Measurements from ENCODE around the gene SCN9A. TPM values are rescaled to one million over a fixed set of nuclear protein-coding genes. Genes with fewer than 3 reads are reported as not detected.

Gene SCN9A
- total and polyA plus RNA-seq, 2 donors from 2014 or later, result 0.99 to 5.3 TPM

- Histone ChIP-seq H3K27me3 (ENCODE audit: control insufficient read depth, insufficient read depth, low read length) (no peaks in the 10 kb centered on the region), H3K4me3 (ENCODE audit: low read length in 3 of 3) (no peak overlapping the region), H3K9me3 (ENCODE audit: control insufficient read depth in 2 of 3, insufficient read depth in 1 of 3, low read length in 3 of 3) (no peaks in the 10 kb centered on the region), H3K27ac (ENCODE audit: low read depth in 2 of 2, low read length in 2 of 2) (no peak overlapping the region), H3K4me1 (ENCODE audit: control insufficient read depth in 2 of 3, insufficient read depth in 2 of 3, low read depth in 1 of 3, low read length in 3 of 3) (no peaks in the 10 kb centered on the region), H3K36me3 (ENCODE audit: control insufficient read depth in 2 of 3, insufficient read depth in 3 of 3, low read length in 3 of 3) (no peaks in the 10 kb centered on the region), H3K9ac (ENCODE audit: low read length in 3 of 3) (no peak overlapping the region)
- intact Hi-C loops (cut with DNase I), result no loop called here
- TF ChIP-seq CTCF (IDR thresholded peaks at IDR 0.05; ENCODE audit: borderline replicate concordance, extremely low read depth, insufficient read depth), result no peak
- no peak for FAIRE-seq
- DNase-seq, result no peak
Measured at GRCh38 chr2:166364476-166365161, 11.1 kb downstream of the SCN9A start.

- FAIRE-seq, result peak; percentile 42
- DNase-seq, result peak in 2 of 5 donors; percentile 36 to 48
- peak; percentile 43 for TF ChIP-seq CTCF (IDR thresholded peaks at IDR 0.05; ENCODE audit: borderline replicate concordance, extremely low read depth, insufficient read depth)
- H3K4me3 ChIP-seq (ENCODE audit: low read length in 3 of 3), result no peak overlapping the region
- no peaks in the 10 kb centered on the region for H3K9me3 ChIP-seq (ENCODE audit: control insufficient read depth in 2 of 3, insufficient read depth in 1 of 3, low read length in 3 of 3)
- no peak overlapping the region for H3K27ac ChIP-seq (ENCODE audit: low read depth in 2 of 2, low read length in 2 of 2)
- intact Hi-C loops (cut with DNase I), result no loop called here
- H3K9ac ChIP-seq (ENCODE audit: low read length in 3 of 3), result no peak overlapping the region
- H3K36me3 ChIP-seq (ENCODE audit: control insufficient read depth in 2 of 3, insufficient read depth in 3 of 3, low read length in 3 of 3), result no peaks in the 10 kb centered on the region
- no peaks in the 10 kb centered on the region for H3K4me1 ChIP-seq (ENCODE audit: control insufficient read depth in 2 of 3, insufficient read depth in 2 of 3, low read depth in 1 of 3, low read length in 3 of 3)
- no peaks in the 10 kb centered on the region for H3K27me3 ChIP-seq (ENCODE audit: control insufficient read depth, insufficient read depth, low read length)
Measured at GRCh38 chr2:166361351-166362153, 14.2 kb downstream of the SCN9A start.

GRCh38 chr2:166360906-166361305, 14.8 kb downstream of the SCN9A start:
- Histone ChIP-seq H3K9me3 (ENCODE audit: control insufficient read depth in 2 of 3, insufficient read depth in 1 of 3, low read length in 3 of 3) (no peaks in the 10 kb centered on the region), H3K9ac (ENCODE audit: low read length in 3 of 3) (no peak overlapping the region), H3K27ac (ENCODE audit: low read depth in 2 of 2, low read length in 2 of 2) (no peak overlapping the region), H3K4me3 (ENCODE audit: low read length in 3 of 3) (no peak overlapping the region), H3K4me1 (ENCODE audit: control insufficient read depth in 2 of 3, insufficient read depth in 2 of 3, low read depth in 1 of 3, low read length in 3 of 3) (no peaks in the 10 kb centered on the region), H3K27me3 (ENCODE audit: control insufficient read depth, insufficient read depth, low read length) (no peaks in the 10 kb centered on the region), H3K36me3 (ENCODE audit: control insufficient read depth in 2 of 3, insufficient read depth in 3 of 3, low read length in 3 of 3) (no peaks in the 10 kb centered on the region)
- DNase-seq, result no peak
- no peak for FAIRE-seq
- intact Hi-C loops (cut with DNase I), result no loop called here
- TF ChIP-seq CTCF (IDR thresholded peaks at IDR 0.05; ENCODE audit: borderline replicate concordance, extremely low read depth, insufficient read depth), result no peak
